Uterus (tissue), 2 donors: ENCODE data around the gene ZSCAN25.

Source experiments
- POLR2A ChIP-seq, 2 donors: fragments of 450-650 bp; IDR thresholded peaks; one replicate each; pipeline ENCODE4 v1.6.1; 2016; ENCODE audit warnings: antibody characterized with exemption in 2 of 2, mild to moderate bottlenecking in 1 of 2, moderate library complexity in 1 of 2
- TF ChIP-seq, protein P1 (sequence below), 4 experiments: fragments of 200-600 bp in 2 of 4; fragments of 450-650 bp in 2 of 4; sonication (generic) in 2 of 4; IDR thresholded peaks; one replicate each; pipeline ENCODE4 v1.5.1; 2016 to 2019; ENCODE audit warnings: antibody characterized with exemption in 4 of 4, mild to moderate bottlenecking in 2 of 4, moderate library complexity in 1 of 4

GRCh38 chr7:99631295-99632109 lies 14.8 kb downstream of the ZSCAN25 start:
- TF ChIP-seq, protein P1, sequence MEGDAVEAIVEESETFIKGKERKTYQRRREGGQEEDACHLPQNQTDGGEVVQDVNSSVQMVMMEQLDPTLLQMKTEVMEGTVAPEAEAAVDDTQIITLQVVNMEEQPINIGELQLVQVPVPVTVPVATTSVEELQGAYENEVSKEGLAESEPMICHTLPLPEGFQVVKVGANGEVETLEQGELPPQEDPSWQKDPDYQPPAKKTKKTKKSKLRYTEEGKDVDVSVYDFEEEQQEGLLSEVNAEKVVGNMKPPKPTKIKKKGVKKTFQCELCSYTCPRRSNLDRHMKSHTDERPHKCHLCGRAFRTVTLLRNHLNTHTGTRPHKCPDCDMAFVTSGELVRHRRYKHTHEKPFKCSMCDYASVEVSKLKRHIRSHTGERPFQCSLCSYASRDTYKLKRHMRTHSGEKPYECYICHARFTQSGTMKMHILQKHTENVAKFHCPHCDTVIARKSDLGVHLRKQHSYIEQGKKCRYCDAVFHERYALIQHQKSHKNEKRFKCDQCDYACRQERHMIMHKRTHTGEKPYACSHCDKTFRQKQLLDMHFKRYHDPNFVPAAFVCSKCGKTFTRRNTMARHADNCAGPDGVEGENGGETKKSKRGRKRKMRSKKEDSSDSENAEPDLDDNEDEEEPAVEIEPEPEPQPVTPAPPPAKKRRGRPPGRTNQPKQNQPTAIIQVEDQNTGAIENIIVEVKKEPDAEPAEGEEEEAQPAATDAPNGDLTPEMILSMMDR (IDR thresholded peaks at IDR 0.05) = peak in 1 of 4 experiments; percentile 28
- TF ChIP-seq POLR2A (IDR thresholded peaks at IDR 0.05) = no peak
